CD4-positive, alpha-beta T cell treated with Interleukin-15 for 1 hour (primary cell): ENCODE results near the gene GPC6.
"Not testable (repeated sequence)": the region's sequence is repeated elsewhere in the genome, so short reads cannot be mapped to it uniquely, and the experiment has no call there.

Experiments
- DNase-seq: peaks from one replicate; pipeline ENCODE4 v3.0.0-alpha.2; 2020

Gene GPC6

GRCh38 chr13:93454676-93455235 lies 228.1 kb downstream of the GPC6 start:
- not testable (repeated sequence) for DNase-seq

DNA sequence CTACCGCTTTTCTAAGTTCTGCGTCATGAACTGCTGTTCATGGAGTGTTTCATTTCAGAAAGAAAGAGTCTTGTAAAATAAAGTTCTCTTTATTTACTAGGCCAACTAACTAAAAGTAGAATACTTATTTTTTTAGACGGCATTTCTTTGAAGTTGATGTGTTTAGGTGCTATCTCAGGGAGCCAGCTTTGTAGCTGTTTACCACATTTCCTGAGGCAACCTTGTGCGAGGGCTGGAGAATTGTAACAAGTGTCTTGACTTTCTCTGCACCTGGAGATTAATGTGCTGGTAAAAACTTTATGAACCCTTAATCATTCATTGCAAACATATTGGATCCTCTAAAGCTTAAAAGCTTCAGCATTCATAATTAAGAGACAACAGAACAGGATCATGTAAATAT lies 229.3 kb downstream of the GPC6 start:
- no peak for DNase-seq

DNA sequence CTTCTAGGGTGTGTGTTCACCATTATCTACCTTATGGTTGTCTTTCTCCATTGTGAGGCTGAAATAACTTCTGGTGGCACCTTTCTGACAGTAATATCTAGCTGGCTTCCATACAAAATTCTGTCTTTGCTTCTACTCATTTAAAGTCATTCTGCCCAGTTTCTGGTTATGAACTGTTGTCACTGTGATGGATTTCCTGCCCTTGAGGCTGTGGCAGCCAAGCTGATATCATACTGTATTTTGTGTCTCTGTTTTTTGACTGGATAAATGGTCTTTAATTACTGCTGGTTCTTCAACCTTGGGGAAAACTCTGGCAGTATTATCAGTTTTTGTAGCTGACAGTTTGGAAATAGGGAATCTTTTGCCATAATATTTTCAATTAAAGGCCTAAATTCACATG lies 233.4 kb downstream of the GPC6 start:
- no peak for DNase-seq

- no peak for DNase-seq
These were observed 235.5 kb downstream of the GPC6 start for GRCh38 chr13:93462151-93462550.

DNA sequence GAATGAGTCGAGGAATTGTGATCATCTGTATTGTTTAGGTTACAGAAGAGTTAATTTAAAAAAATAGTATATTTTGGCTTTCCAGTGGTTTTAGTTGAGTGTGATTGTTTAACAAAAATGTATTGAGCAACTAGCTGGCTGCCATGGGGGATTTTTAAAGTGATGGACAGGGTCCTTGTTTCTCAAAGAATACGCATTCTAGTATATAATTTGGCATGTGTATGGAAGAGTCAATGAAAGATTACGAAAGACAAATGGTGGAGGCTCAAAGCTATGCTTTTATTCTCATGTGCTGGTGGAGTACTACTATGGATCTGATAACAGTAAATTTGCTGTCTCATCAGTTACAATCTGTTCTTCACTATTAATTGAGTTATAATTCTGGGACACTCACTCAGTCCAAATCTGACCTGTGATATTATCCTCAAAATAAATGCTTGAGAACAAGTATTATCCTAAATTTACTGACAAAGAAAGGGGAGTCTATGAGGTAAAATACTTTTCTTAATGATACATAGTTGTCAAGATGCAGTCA lies 240.0 kb downstream of the GPC6 start:
- no peak for DNase-seq

GRCh38 chr13:93467175-93467574 lies 240.6 kb downstream of the GPC6 start:
- no peak for DNase-seq

DNA sequence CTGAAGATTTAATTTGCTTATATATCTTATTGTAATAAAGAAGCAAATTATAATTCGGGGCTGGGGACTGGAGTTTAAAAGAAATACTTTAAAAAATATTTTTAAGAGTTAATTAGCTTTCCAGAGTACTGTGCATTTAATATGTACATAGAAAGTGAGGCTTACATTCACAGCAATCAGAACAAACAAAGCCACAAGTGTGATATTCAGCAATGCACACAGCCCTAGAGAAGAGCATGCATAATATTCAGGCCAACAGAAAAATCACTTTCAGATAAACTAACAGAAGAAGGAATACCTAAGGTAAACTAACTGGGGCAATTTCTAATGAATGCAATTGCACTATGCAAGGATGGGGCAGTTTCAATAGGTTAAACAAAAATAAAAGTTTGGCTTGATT lies 241.8 kb downstream of the GPC6 start:
- DNase-seq, result no peak

DNA sequence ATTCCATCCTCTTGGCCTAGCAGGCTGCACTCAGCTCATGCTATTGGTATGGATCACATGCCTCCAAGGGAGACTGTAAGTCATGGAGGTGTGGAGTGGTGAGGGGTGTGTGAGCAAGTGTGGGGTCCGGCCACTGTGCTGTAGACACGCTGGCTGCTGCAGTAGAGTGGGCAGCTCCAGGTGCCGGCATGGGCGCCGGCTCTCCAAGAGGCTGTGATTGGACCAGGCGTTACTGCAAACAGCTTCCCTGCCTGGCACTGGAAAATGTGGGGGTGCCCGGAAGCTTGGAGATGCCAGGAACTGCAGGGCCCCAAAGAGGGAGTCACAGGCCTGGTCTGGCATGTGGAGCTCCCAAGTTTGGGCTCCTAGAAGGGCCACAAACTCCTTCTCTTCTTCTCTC lies 245.7 kb downstream of the GPC6 start:
- DNase-seq, result no peak

DNA sequence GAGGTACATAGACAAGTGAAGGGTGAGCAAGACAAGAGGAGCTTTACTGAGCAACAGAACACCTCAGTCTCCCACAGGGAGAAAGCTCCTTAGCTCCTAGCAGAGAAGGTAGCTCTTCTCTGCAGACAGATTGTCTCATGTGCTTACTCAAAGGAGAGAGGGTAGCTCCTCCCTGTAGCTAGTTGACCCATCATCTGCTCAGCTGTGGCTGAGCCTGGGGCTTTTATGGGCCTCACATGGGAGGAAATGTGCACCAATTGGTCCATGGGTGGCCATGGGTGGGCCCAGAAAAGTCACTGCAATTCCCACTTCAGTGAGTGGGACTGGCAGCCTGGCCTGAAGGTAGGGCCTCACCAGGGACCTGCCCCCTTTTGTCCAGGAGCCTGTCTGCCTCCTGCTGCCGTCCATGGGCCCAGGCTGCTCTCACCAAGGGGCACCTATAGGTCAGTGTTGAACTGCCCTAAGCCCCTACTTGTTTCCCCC lies 246.2 kb downstream of the GPC6 start:
- no peak for DNase-seq

GRCh38 chr13:93473441-93474270 lies 247.0 kb downstream of the GPC6 start:
- no peak for DNase-seq

DNA sequence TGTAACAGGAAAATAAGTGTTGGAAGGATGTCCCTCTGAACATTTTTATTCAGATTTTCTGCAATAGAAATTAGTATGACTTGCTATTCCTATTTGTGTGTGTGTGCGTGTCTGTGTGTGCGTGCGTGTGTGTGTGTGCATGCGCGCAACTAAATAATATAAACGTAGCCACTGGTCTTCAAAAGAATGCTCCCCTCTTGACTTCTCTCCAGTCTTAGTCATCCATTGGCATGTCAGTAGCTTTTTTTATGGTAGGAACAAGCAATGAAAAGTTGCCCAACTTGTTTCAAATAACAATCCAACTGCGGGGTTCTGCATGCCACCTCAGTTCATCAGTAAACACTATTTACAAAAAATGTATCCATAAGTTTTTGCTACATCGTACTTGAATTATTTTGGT lies 249.6 kb downstream of the GPC6 start:
- DNase-seq, result no peak

GRCh38 chr13:93477238-93477637 lies 250.6 kb downstream of the GPC6 start:
- no peak for DNase-seq

DNA sequence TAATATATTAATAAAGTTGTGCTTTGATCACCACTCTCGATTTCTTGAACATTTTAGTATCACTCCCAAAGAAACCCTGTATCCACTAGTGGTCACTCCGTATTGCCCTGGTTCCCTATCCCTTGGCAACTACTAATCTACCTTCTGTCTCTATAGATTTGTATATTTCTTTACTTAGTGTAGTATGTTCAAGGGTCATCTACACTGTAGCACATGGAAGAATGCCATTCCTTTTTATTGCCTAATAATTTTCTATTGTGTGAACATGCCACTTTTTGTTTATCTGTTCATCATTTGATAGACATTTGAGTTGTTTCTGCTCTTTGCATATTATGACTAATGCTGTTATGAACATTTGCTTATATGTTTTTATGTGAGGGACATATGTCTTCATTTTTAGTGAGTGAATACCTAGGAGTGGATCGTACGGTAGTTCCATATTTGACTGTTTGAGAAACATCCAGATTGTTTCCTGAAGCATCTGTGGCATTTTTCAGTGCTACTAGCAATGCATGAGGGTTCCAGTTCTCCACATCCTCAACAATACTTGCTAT lies 254.0 kb downstream of the GPC6 start:
- no peak for DNase-seq

DNA sequence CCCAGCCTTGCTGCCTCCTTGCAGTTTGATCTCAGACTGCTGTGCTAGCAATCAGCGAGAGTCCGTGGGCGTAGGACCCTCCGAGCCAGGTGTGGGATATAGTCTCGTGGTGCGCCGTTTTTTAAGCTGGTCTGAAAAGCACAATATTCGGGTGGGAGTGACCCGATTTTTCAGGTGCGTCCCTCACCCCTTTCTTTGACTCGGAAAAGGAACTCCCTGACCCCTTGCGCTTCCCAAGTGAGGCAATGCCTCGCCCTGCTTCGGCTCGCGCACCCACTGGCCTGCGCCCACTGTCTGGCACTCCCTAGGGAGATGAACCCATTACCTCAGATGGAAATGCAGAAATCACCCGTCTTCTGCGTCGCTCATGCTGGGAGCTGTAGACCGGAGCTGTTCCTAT lies 269.5 kb downstream of the GPC6 start:
- DNase-seq, result not testable (repeated sequence)

DNA sequence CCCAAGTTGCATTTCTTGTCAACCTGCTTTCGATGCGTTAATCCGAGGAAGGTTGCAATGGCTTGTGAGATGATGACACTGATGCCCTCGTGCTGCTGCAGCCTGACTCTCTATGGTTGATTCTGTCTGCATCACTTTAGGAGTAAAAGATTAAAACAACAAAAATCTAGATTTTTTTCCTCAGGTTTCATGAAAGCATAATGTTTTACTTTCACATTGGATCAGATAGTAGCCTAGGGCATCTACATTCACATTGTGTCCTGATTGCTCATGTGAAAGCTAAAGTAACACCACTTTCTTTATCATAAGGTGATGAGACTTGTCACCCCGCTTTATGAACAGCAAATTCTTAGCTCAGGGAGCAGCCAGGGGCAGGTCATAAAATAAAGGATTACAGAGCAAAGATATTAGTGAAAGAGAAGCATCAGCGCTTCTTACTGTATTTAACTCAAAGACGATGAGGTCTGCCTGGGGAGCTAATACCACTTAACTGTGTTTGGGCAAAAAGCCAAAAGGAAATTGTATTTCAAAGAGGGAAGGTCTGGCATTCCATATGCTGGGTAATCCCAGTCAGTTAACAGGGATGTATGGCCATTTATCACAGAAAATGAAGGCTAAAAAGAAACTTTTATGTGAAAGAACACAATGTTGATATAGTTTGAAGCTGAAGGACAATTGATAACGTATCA lies 270.5 kb downstream of the GPC6 start:
- DNase-seq, result no peak

DNA sequence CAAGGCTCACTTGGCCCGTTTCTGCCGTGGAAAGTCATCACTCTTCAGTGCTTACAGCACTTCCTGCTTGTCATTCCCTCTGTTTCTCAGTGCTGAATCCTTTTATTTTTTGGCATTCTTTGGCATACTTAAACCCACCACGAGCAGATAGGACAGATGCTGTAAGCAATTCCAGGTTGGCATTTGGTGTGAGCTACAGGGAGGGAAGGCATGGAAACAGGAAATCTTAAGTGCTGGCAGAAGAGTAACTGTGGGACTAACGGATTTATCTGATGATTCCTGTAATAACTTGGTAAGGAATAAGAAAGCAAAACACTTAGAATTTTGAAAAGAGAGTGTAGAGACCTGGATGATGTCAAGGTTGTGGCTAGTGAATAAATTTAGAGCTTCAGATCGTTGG lies 273.4 kb downstream of the GPC6 start:
- DNase-seq, result no peak

GRCh38 chr13:93502071-93502470 lies 275.5 kb downstream of the GPC6 start:
- no peak for DNase-seq

GRCh38 chr13:93502987-93503615 lies 276.5 kb downstream of the GPC6 start:
- DNase-seq, result no peak

DNA sequence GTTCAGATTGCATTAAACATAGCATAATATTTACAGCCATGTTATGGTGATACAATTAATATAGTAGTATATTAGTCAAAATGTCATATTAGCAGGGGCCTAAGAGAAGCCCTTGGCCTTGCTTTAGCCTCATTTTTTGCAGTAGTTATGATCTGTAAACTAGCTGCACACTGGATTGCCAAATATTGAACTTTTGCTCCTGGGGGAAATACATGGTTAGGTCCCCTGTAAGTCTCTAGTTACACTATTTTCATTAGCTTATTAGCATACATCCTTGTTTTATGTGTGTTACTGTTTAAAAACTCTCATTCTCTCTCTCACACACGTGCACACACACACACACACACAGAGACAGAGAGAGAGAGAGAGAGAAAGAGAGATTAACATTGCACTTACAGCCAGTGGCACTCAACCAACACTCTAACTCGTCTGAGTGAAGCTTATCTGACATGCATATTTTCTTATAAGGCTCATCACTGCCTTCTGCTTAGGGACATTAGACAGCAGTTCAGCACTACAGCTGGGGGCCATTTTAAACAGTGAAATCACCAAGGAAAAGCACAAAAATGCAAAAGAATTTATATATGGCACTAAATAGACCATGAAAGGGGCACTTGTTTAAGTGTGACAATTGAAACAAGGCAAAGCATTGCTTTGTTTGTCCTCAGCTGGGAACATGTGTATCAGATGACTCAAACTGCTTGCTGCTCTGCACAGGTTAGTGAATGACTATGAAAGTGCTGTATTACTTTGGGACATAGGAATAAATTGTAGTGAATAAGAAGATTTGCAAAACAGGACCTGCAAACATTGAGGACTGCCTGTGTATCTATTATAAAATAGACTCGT lies 278.7 kb downstream of the GPC6 start:
- no peak for DNase-seq

DNA sequence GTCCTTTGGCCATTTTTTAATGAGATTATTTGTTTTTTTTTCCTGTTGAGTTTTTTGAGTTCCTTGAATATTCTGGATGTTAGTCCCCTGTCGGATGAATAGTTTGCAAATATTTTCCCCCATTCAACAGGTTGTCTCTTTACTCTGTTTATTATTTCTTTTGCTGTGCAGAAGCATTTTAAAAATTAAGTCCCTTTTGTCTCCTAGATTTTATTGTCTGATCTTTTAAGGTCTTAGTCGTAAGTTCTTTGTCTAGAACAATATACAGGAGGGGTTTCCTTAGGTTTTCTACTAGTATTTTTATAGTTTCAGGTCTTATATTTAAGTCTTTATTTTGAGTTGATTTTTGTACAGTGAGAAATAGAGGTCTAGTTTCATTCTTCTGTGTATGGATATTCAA lies 284.4 kb downstream of the GPC6 start:
- DNase-seq, result no peak

DNA sequence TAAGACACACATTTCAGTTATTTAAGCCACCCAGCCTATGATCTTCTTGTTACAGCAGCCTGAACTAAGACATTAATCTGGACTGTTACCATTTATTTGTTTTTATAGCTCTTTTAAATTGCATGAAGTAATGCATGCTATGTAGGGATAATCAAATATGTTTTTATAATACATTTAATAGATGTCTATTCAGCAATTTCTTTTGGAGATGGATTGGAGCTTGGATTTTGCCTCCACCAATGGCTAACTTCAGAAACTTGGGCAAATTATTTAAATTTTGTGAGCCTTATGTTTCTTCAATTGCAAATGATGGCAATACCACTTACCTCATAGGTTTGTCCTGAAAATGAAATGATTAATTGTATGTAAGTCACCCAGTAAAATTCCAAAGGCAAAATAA lies 288.7 kb downstream of the GPC6 start:
- DNase-seq, result no peak

- no peak for DNase-seq
These were observed 291.1 kb downstream of the GPC6 start for GRCh38 chr13:93517658-93518057.
